Gastrocnemius medialis (tissue), 4 donors: ENCODE measurements around the gene LGALS7.

Experiments
- CTCF ChIP-seq, 5 experiments: fragments of 450-650 bp in 3 of 5; fragments of 200-600 bp in 2 of 5; sonication (generic) in 2 of 5; IDR thresholded peaks in 4 of 5; conservative IDR thresholded peaks in 1 of 5; 1 replicate in 4 of 5; 2 replicates in 1 of 5; pipeline ENCODE4 v1.5.1; 2016 to 2019; ENCODE audit warnings: antibody characterized with exemption in 5 of 5, mild to moderate bottlenecking in 3 of 5, moderate library complexity in 3 of 5
- POLR2A ChIP-seq, 2 donors: fragments of 450-650 bp; IDR thresholded peaks; one replicate each; pipeline ENCODE4 v1.6.1; 2017; ENCODE audit warnings: antibody characterized with exemption in 2 of 2, mild to moderate bottlenecking in 2 of 2, moderate library complexity in 2 of 2

GRCh38 chr19:38781058-38781457 lies 7.7 kb upstream of the LGALS7 start:
- no peak for TF ChIP-seq POLR2A (IDR thresholded peaks at IDR 0.05)
- no peak for TF ChIP-seq CTCF (IDR thresholded peaks at IDR 0.05 in 4 of 5, conservative IDR thresholded peaks at IDR 0.05 in 1 of 5)
